Osteoblast (primary cell): Measurements from ENCODE around the gene FAM174A. TPM values are rescaled to one million over a fixed set of nuclear protein-coding genes. Genes with fewer than 3 reads are reported as not detected.

Experiments
- DNase-seq: peaks from one replicate; pipeline ENCODE4 v3.0.0; 2011; ENCODE audit warnings: low spot score, mixed read lengths; ENCODE audit not compliant: insufficient read length; ENCODE audit errors: missing footprints
- H2AFZ ChIP-seq: 2 replicates; pipeline ENCODE4 v1.6.0; 2011; ENCODE audit warnings: mild to moderate bottlenecking, low read length
- H3K27ac ChIP-seq: 2 replicates; pipeline ENCODE4 v1.5.1; 2011; ENCODE audit warnings: mild to moderate bottlenecking, low read depth, low read length, moderate library complexity
- H3K27me3 ChIP-seq: 2 replicates; pipeline ENCODE4 v1.6.0; 2012; ENCODE audit warnings: mild to moderate bottlenecking, control low read depth, inconsistent platforms, low read length, moderate library complexity; ENCODE audit not compliant: insufficient read depth
- H3K36me3 ChIP-seq: 2 replicates; pipeline ENCODE4 v1.5.1; 2011; ENCODE audit warnings: mild to moderate bottlenecking, low read length, control low read depth, moderate library complexity; ENCODE audit not compliant: insufficient read depth
- H3K4me1 ChIP-seq: 2 replicates; pipeline ENCODE4 v1.5.1; 2011; ENCODE audit warnings: mild to moderate bottlenecking, low read length, control low read depth, moderate library complexity; ENCODE audit not compliant: insufficient read depth
- H3K4me2 ChIP-seq: 2 replicates; pipeline ENCODE4 v1.6.0; 2011; ENCODE audit warnings: mild to moderate bottlenecking, low read length; ENCODE audit not compliant: insufficient read depth
- H3K4me3 ChIP-seq: fragments of 200-600 bp; sonication (generic); 3 replicates; pipeline ENCODE4 v1.5.1; 2012; ENCODE audit warnings: mild to moderate bottlenecking, low read length, inconsistent platforms; ENCODE audit not compliant: insufficient read depth
- H3K79me2 ChIP-seq: 2 replicates; pipeline ENCODE4 v1.6.0; 2012; ENCODE audit warnings: mild to moderate bottlenecking, low read length, control low read depth, inconsistent platforms; ENCODE audit not compliant: insufficient read depth
- H3K9me3 ChIP-seq: 2 replicates; pipeline ENCODE4 v1.5.1; 2011; ENCODE audit warnings: low read depth, low read length, control low read depth
- H4K20me1 ChIP-seq: 2 replicates; pipeline ENCODE4 v1.6.0; 2012; ENCODE audit warnings: mild to moderate bottlenecking, low read length, control low read depth; ENCODE audit not compliant: insufficient read depth
- total RNA-seq: library from RNA; depleted of rRNA; stranded (reverse); fragments of >200 nt; gene quantifications from 2 replicates; pipeline ENCODE4 v1.2.3, GENCODE V29; 2012
- TF ChIP-seq, protein P1 (sequence below): IDR thresholded peaks from 2 replicates; pipeline ENCODE4 v1.5.1; 2011; ENCODE audit warnings: mild to moderate bottlenecking, low read depth, low read length, moderate library complexity; ENCODE audit errors: extremely low read depth

Gene FAM174A
- total RNA-seq, 1 donor: 22.1 TPM

DNA sequence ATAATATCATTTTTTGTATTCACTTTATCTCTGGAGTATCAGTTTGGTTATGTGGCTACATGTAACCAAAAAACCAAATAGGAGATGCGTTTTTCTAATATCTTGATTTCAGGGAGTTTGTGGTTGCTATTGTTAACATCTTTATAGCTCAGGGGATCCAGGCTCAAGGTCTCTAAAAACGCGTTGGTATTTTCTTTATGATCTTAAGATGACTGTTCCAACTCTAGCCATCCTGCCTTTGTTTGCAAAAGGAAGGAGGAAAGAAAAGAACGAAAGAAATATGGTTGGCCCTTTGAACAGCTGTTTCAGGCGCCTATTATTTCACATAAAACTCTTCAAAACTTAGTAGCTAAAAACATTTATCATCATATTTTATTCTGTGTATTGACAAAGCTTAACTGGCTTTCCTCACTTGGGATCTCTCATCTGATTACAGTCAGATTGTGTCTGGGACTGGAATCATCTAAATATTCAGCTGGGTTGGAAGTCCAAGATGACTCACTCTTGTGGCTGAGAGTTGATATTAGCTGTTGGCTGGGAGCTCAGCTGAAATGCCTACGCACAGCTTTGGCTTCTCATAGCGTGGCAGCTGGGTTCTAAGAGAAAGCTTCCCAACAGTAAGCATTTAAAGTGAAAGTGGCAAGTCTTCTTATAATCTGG is 60.1 kb downstream of the FAM174A start:
- TF ChIP-seq, protein P1, sequence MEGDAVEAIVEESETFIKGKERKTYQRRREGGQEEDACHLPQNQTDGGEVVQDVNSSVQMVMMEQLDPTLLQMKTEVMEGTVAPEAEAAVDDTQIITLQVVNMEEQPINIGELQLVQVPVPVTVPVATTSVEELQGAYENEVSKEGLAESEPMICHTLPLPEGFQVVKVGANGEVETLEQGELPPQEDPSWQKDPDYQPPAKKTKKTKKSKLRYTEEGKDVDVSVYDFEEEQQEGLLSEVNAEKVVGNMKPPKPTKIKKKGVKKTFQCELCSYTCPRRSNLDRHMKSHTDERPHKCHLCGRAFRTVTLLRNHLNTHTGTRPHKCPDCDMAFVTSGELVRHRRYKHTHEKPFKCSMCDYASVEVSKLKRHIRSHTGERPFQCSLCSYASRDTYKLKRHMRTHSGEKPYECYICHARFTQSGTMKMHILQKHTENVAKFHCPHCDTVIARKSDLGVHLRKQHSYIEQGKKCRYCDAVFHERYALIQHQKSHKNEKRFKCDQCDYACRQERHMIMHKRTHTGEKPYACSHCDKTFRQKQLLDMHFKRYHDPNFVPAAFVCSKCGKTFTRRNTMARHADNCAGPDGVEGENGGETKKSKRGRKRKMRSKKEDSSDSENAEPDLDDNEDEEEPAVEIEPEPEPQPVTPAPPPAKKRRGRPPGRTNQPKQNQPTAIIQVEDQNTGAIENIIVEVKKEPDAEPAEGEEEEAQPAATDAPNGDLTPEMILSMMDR: no peak
- peak overlapping the region; percentile 81 for H2AFZ ChIP-seq
- H3K9me3 ChIP-seq: no peaks in the 10 kb centered on the region
- H3K4me2 ChIP-seq: peak overlapping the region; percentile 79
- H3K27ac ChIP-seq: peak overlapping the region; percentile 88
- no peaks in the 10 kb centered on the region for H3K27me3 ChIP-seq
- peak overlapping the region; percentile 56 for H3K4me3 ChIP-seq
- no peaks in the 10 kb centered on the region for H4K20me1 ChIP-seq
- peaks cover 22% of the 10 kb centered on the region for H3K4me1 ChIP-seq
- H3K36me3 ChIP-seq: no peaks in the 10 kb centered on the region
- peak; percentile 81 for DNase-seq
- no peaks in the 10 kb centered on the region for H3K79me2 ChIP-seq

DNA sequence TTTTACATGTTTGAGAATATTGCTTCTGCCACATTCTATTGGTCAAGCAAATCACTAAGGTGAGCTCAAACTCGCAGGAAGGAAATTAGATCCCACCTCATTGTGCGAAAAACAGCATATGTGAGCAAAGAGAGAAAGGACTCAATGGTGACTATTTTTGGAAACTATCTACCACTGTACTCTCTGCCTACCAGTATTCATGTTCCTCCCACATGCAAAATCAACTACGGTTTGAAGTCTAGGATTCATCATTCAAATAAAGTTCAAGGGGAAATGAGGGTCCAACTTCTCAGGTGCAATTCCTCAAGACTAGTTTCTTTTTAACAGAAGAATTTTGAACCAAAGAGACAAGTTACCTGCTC is 60.6 kb downstream of the FAM174A start:
- Histone ChIP-seq H3K27me3 (no peaks in the 10 kb centered on the region), H4K20me1 (no peaks in the 10 kb centered on the region), H3K4me3 (peak overlapping the region; percentile 56), H3K36me3 (no peaks in the 10 kb centered on the region), H3K79me2 (no peaks in the 10 kb centered on the region), H3K27ac (peak overlapping the region; percentile 88), H3K9me3 (no peaks in the 10 kb centered on the region), H2AFZ (peak overlapping the region; percentile 81), H3K4me1 (peaks cover 22% of the 10 kb centered on the region), H3K4me2 (peak overlapping the region; percentile 79)
- TF ChIP-seq, protein P1: no peak
- no peak for DNase-seq

DNA sequence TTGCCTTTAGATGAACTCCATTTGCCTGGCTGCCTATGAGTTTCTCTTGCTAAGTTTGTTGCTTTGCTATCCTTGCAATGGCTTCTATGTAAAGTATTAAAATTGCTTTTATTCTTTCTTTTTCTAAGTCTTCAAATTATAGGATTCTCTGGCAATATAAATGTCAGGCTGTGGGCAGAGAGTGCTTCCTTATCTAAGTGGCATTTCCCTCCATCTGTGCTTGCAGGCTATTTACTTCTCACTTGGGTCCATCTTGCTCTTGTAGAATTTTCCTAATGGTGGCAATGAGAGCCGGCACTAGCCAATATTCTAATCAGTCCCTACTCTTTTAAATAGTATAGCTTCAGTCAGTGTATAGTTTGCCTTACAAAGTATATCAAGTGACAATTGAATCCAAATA is 63.3 kb downstream of the FAM174A start:
- H3K4me2 ChIP-seq: no peak overlapping the region
- H2AFZ ChIP-seq: no peak overlapping the region
- DNase-seq: no peak
- H3K9me3 ChIP-seq: no peaks in the 10 kb centered on the region
- peaks cover 22% of the 10 kb centered on the region for H3K4me1 ChIP-seq
- no peak overlapping the region for H3K4me3 ChIP-seq
- no peaks in the 10 kb centered on the region for H3K27me3 ChIP-seq
- H3K27ac ChIP-seq: no peak overlapping the region
- no peaks in the 10 kb centered on the region for H3K36me3 ChIP-seq
- no peaks in the 10 kb centered on the region for H3K79me2 ChIP-seq
- no peaks in the 10 kb centered on the region for H4K20me1 ChIP-seq
- TF ChIP-seq, protein P1: no peak

DNA sequence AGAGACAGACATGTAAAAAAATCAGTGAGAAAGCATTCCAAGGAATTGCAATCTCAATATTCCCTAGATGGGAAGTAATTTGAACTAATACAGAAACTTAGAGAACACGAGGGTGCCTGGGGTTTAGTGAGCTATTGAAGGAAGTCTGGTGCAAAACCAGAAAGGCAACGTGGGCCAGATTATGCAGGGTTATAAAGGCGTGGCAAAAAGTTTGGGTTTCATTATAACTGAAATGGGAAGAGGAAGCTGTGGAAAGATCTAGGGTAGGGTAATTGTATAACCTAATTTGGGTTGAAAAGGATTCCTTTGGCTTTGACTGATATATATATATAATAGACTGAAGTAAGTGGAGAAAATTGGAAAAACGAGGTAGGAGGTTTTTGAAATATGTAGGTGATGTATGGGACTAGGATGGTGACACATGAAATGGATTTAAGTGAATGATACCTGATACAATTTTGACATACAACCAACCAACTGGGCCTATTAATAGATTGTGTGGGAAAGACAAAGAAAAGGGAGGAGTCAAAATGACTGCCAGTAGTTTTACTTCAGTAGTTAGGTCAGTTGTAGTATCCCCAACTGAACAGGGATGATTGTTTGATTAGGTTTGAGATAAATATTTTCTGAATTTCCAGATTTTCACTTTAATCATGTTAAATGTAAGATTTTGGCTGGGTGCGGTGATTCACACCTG is 65.3 kb downstream of the FAM174A start:
- Histone ChIP-seq H3K27ac (no peak overlapping the region), H2AFZ (peak overlapping the region; percentile 49), H4K20me1 (no peaks in the 10 kb centered on the region), H3K27me3 (no peaks in the 10 kb centered on the region), H3K9me3 (no peaks in the 10 kb centered on the region), H3K79me2 (no peaks in the 10 kb centered on the region), H3K4me2 (no peak overlapping the region), H3K36me3 (no peaks in the 10 kb centered on the region), H3K4me1 (peaks cover 10% of the 10 kb centered on the region), H3K4me3 (no peak overlapping the region)
- TF ChIP-seq, protein P1: no peak
- DNase-seq: no peak
